ENCODE measurements around the gene NATD1.

Gene NATD1

GRCh38 chr17:21296097-21297025, 43.2 kb upstream of the NATD1 start:
- Histone ChIP-seq H3K4me1 (ENCODE audit: control insufficient read depth, insufficient read depth, low read length) (peaks cover 39% of the 10 kb centered on the region), H3K9ac (ENCODE audit: low read length in 2 of 2) (peak overlapping the region in 1 of 2 donors; percentile 36), H3K4me3 (ENCODE audit: low read length in 2 of 2) (peak overlapping the region in 1 of 2 donors; percentile 15), H3K9me3 (ENCODE audit: control insufficient read depth in 2 of 2, low read length in 2 of 2) (no peaks in the 10 kb centered on the region), H3K27ac (ENCODE audit: low read length) (peak overlapping the region; percentile 76), H3K36me3 (ENCODE audit: control insufficient read depth in 2 of 2, insufficient read depth in 2 of 2, low read length in 2 of 2) (peaks cover 26 to 39% of the 10 kb centered on the region in 2 donors), H3K27me3 (ENCODE audit: control insufficient read depth in 1 of 2, insufficient read depth in 2 of 2, low read length in 2 of 2) (peaks cover 0 to 8% of the 10 kb centered on the region in 2 donors)

GRCh38 chr17:21295036-21295952, 42.1 kb upstream of the NATD1 start:
- H3K9ac ChIP-seq (ENCODE audit: low read length in 2 of 2): peak overlapping the region; percentile 4 to 29
- H3K36me3 ChIP-seq (ENCODE audit: control insufficient read depth in 2 of 2, insufficient read depth in 2 of 2, low read length in 2 of 2): peaks cover 17 to 30% of the 10 kb centered on the region in 2 donors
- peak overlapping the region; percentile 76 for H3K27ac ChIP-seq (ENCODE audit: low read length)
- H3K4me1 ChIP-seq (ENCODE audit: control insufficient read depth, insufficient read depth, low read length): peaks cover 42% of the 10 kb centered on the region
- no peaks in the 10 kb centered on the region for H3K9me3 ChIP-seq (ENCODE audit: control insufficient read depth in 2 of 2, low read length in 2 of 2)
- peaks cover 0 to 6% of the 10 kb centered on the region in 2 donors for H3K27me3 ChIP-seq (ENCODE audit: control insufficient read depth in 1 of 2, insufficient read depth in 2 of 2, low read length in 2 of 2)
- peak overlapping the region in 1 of 2 donors; percentile 29 for H3K4me3 ChIP-seq (ENCODE audit: low read length in 2 of 2)

DNA sequence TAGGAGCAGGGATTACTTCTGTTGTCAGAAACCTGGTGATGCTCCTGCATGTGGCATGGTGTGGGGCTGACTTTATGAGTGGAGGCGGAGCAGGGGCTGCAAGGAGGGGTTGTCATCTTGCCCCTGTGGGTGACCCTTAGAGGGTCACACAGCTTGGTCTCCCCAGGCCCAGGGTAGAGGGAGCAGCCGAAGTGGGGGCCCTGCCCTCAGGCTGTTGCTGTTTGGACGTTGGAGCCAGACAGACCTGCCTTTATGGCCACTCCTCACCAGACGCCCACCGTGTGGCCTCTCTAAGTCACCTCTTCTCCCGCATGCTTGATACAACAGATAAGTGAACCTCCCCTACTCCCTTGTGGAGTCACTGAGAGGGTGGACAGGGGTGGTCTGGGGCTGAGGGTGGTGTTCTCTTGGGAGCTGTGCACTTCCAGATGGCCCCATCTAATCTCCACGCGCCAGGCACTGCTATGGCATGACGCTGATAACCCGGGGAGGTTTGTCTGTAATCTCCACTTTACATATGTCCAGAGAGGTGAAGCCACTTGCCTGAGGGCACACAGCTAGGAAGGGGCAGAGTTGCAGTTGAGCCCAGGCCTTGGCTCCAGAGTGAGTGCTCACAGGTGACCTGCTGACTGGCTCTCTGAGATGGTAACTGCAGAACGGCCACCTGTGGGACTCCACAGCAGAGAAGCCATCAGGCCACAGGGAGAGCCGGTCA, 41.3 kb upstream of the NATD1 start:
- Histone ChIP-seq H3K9ac (ENCODE audit: low read length in 2 of 2) (peak overlapping the region in 1 of 2 donors; percentile 29), H3K36me3 (ENCODE audit: control insufficient read depth in 2 of 2, insufficient read depth in 2 of 2, low read length in 2 of 2) (peaks cover 11 to 24% of the 10 kb centered on the region in 2 donors), H3K27me3 (ENCODE audit: control insufficient read depth in 1 of 2, insufficient read depth in 2 of 2, low read length in 2 of 2) (peaks cover 0 to 6% of the 10 kb centered on the region in 2 donors), H3K27ac (ENCODE audit: low read length) (peak overlapping the region; percentile 76), H3K4me3 (ENCODE audit: low read length in 2 of 2) (no peak overlapping the region), H3K9me3 (ENCODE audit: control insufficient read depth in 2 of 2, low read length in 2 of 2) (no peaks in the 10 kb centered on the region), H3K4me1 (ENCODE audit: control insufficient read depth, insufficient read depth, low read length) (peaks cover 50% of the 10 kb centered on the region)

DNA sequence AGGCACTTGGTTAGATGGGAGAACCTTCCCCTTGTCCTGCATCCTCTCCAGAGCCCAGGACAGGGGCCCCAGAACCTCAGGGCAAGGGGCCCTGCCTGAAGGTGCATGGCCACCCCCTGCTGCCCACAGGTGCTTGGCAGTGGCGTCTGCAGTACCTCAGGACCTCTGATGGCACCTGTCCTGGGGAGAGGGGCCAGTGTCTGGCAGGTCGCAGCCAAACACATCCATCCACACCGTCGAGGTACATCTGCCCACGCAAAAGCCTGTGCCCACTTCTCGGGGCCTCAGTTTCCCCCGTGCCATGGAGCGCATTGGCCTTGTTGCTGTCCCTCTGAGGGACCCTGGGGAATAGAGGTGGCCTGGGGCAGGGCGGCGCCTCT, 40.6 kb upstream of the NATD1 start:
- no peak overlapping the region for H3K9ac ChIP-seq (ENCODE audit: low read length in 2 of 2)
- H3K9me3 ChIP-seq (ENCODE audit: control insufficient read depth in 2 of 2, low read length in 2 of 2): no peaks in the 10 kb centered on the region
- H3K4me3 ChIP-seq (ENCODE audit: low read length in 2 of 2): no peak overlapping the region
- H3K27me3 ChIP-seq (ENCODE audit: control insufficient read depth in 1 of 2, insufficient read depth in 2 of 2, low read length in 2 of 2): peaks cover 0 to 6% of the 10 kb centered on the region in 2 donors
- H3K36me3 ChIP-seq (ENCODE audit: control insufficient read depth in 2 of 2, insufficient read depth in 2 of 2, low read length in 2 of 2): peaks cover 5 to 19% of the 10 kb centered on the region in 2 donors
- peaks cover 57% of the 10 kb centered on the region for H3K4me1 ChIP-seq (ENCODE audit: control insufficient read depth, insufficient read depth, low read length)
- H3K27ac ChIP-seq (ENCODE audit: low read length): no peak overlapping the region

- Histone ChIP-seq H3K4me3 (ENCODE audit: low read length in 2 of 2) (no peak overlapping the region), H3K27me3 (ENCODE audit: control insufficient read depth in 1 of 2, insufficient read depth in 2 of 2, low read length in 2 of 2) (peaks cover 0 to 6% of the 10 kb centered on the region in 2 donors), H3K4me1 (ENCODE audit: control insufficient read depth, insufficient read depth, low read length) (peaks cover 64% of the 10 kb centered on the region), H3K9me3 (ENCODE audit: control insufficient read depth in 2 of 2, low read length in 2 of 2) (no peaks in the 10 kb centered on the region), H3K9ac (ENCODE audit: low read length in 2 of 2) (no peak overlapping the region), H3K36me3 (ENCODE audit: control insufficient read depth in 2 of 2, insufficient read depth in 2 of 2, low read length in 2 of 2) (peaks cover 5 to 13% of the 10 kb centered on the region in 2 donors), H3K27ac (ENCODE audit: low read length) (no peak overlapping the region)
These were observed 39.9 kb upstream of the NATD1 start for GRCh38 chr17:21292867-21293830.

DNA sequence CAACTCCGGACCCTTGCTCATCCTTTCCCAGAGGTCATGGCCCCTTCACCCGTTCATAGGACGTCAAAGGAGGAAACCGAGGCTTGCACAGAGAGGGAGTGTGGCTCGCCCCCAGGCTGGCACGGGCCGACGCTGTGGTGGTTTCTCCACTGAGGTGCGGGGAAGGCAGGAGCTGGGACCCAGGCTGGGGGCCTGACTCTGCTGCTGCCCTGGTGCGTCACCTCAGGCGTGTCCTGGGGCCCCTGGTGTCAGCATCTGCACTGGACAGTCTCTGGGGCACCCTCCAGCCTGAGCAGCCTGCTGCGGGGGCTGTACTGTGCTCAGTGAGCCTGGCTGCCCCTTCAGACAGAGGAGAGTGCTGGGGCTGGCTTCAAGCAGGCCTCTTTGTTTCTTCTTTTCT, 38.7 kb upstream of the NATD1 start:
- H3K9me3 ChIP-seq (ENCODE audit: control insufficient read depth in 2 of 2, low read length in 2 of 2): no peaks in the 10 kb centered on the region
- peaks cover 66% of the 10 kb centered on the region for H3K4me1 ChIP-seq (ENCODE audit: control insufficient read depth, insufficient read depth, low read length)
- H3K4me3 ChIP-seq (ENCODE audit: low read length in 2 of 2): no peak overlapping the region
- H3K27ac ChIP-seq (ENCODE audit: low read length): no peak overlapping the region
- peaks cover 0 to 6% of the 10 kb centered on the region in 2 donors for H3K27me3 ChIP-seq (ENCODE audit: control insufficient read depth in 1 of 2, insufficient read depth in 2 of 2, low read length in 2 of 2)
- H3K36me3 ChIP-seq (ENCODE audit: control insufficient read depth in 2 of 2, insufficient read depth in 2 of 2, low read length in 2 of 2): peaks cover 5 to 13% of the 10 kb centered on the region in 2 donors
- no peak overlapping the region for H3K9ac ChIP-seq (ENCODE audit: low read length in 2 of 2)

- Histone ChIP-seq H3K9me3 (ENCODE audit: control insufficient read depth in 2 of 2, low read length in 2 of 2) (no peaks in the 10 kb centered on the region), H3K9ac (ENCODE audit: low read length in 2 of 2) (no peak overlapping the region), H3K4me1 (ENCODE audit: control insufficient read depth, insufficient read depth, low read length) (peaks cover 66% of the 10 kb centered on the region), H3K36me3 (ENCODE audit: control insufficient read depth in 2 of 2, insufficient read depth in 2 of 2, low read length in 2 of 2) (peaks cover 5 to 13% of the 10 kb centered on the region in 2 donors), H3K27ac (ENCODE audit: low read length) (no peak overlapping the region), H3K27me3 (ENCODE audit: control insufficient read depth in 1 of 2, insufficient read depth in 2 of 2, low read length in 2 of 2) (peaks cover 0 to 6% of the 10 kb centered on the region in 2 donors), H3K4me3 (ENCODE audit: low read length in 2 of 2) (no peak overlapping the region)
These were observed 38.1 kb upstream of the NATD1 start for GRCh38 chr17:21291357-21291756.

DNA sequence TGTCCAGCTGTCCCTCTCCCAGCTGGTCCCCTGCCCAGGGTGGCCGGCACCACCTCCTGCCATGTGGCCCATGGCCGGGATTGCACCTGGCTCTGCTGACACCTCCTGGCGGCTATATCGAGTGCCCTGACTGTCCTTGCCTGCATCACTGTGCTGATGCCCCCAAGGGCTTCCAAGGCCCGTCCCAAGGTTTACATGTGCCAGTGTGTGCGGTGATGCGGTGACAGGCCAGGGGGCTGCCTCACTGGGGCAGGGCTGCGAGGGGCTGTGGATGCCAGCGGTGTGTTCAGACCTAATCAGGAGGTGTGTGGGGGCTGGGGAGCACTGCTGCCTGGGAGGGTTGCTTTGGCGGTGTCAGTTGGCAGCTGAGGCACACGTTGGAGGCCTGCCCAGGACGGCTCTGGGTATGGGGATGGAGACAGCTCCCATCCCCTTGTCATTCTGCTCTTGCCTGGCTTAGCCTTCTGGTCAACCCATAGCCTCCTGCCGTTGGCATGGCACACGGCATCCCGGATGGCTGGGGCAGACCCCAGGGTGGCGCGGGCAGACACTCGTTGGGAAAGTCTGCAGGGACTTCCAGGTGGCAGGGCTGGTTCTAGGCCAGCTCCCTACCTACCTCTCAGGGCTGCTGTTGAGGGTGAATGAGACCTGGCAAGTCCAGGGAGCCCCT, 36.8 kb upstream of the NATD1 start:
- H3K4me1 ChIP-seq (ENCODE audit: control insufficient read depth, insufficient read depth, low read length): peaks cover 64% of the 10 kb centered on the region
- peak overlapping the region in 1 of 2 donors; percentile 29 for H3K9ac ChIP-seq (ENCODE audit: low read length in 2 of 2)
- H3K27me3 ChIP-seq (ENCODE audit: control insufficient read depth in 1 of 2, insufficient read depth in 2 of 2, low read length in 2 of 2): peaks cover 0 to 3% of the 10 kb centered on the region in 2 donors
- H3K27ac ChIP-seq (ENCODE audit: low read length): peak overlapping the region; percentile 93
- no peaks in the 10 kb centered on the region for H3K9me3 ChIP-seq (ENCODE audit: control insufficient read depth in 2 of 2, low read length in 2 of 2)
- H3K4me3 ChIP-seq (ENCODE audit: low read length in 2 of 2): peak overlapping the region; percentile 21 to 47
- peaks cover 5 to 13% of the 10 kb centered on the region in 2 donors for H3K36me3 ChIP-seq (ENCODE audit: control insufficient read depth in 2 of 2, insufficient read depth in 2 of 2, low read length in 2 of 2)
